DND-41 (cell line): Measurements from ENCODE around the gene LHCGR.

Experiments
- ATAC-seq: fragments of 200-7000 bp; cut with Tn5 transposase; 3 replicates; pipeline ENCODE4 v1.9.1; 2021; ENCODE audit warnings: low read depth; ENCODE audit not compliant: insufficient read depth
- DNase-seq: peaks from one replicate; pipeline ENCODE4 v3.0.0-alpha.2; 2020
- H2AFZ ChIP-seq: 2 replicates; pipeline ENCODE4 v1.6.0; 2012; ENCODE audit warnings: low read depth, low read length
- H3K27ac ChIP-seq: 2 replicates; pipeline ENCODE4 v1.5.1; 2012; ENCODE audit warnings: low read length, inconsistent platforms
- H3K27me3 ChIP-seq: fragments of 200-600 bp; sonication (generic); 2 replicates; pipeline ENCODE4 v1.6.0; 2012; ENCODE audit warnings: low read length, mild to moderate bottlenecking, inconsistent platforms; ENCODE audit not compliant: insufficient read depth, poor library complexity
- H3K36me3 ChIP-seq: 2 replicates; pipeline ENCODE4 v1.5.1; 2012; ENCODE audit warnings: low read length, inconsistent platforms; ENCODE audit not compliant: insufficient read depth
- H3K4me1 ChIP-seq: 2 replicates; pipeline ENCODE4 v1.5.1; 2012; ENCODE audit warnings: mild to moderate bottlenecking, low read length; ENCODE audit not compliant: insufficient read depth
- H3K4me2 ChIP-seq: 2 replicates; pipeline ENCODE4 v1.6.0; 2012; ENCODE audit warnings: mild to moderate bottlenecking, moderate library complexity, low read length, inconsistent platforms; ENCODE audit not compliant: insufficient read depth
- H3K4me3 ChIP-seq, 2 experiments: fragments of 200-600 bp in 1 of 2; shearing (Covaris generic) in 1 of 2; 2 replicates each; pipeline ENCODE4 v1.5.1; 2012 to 2016; ENCODE audit warnings: inconsistent platforms in 2 of 2, low read length in 2 of 2, mild to moderate bottlenecking in 2 of 2, low read depth in 1 of 2, moderate library complexity in 1 of 2
- H3K79me2 ChIP-seq: 2 replicates; pipeline ENCODE4 v1.6.0; 2012; ENCODE audit warnings: low read length, inconsistent platforms; ENCODE audit not compliant: insufficient read depth
- H3K9ac ChIP-seq: 2 replicates; pipeline ENCODE4 v1.6.0; 2012; ENCODE audit warnings: low read depth, mild to moderate bottlenecking, inconsistent platforms, low read length, moderate library complexity
- H3K9me3 ChIP-seq: 2 replicates; pipeline ENCODE4 v1.5.1; 2012; ENCODE audit warnings: low read length, moderate library complexity, mild to moderate bottlenecking, inconsistent platforms; ENCODE audit not compliant: insufficient read depth, severe bottlenecking
- H4K20me1 ChIP-seq: 2 replicates; pipeline ENCODE4 v1.6.0; 2012; ENCODE audit warnings: low read length; ENCODE audit not compliant: insufficient read depth
- CTCF ChIP-seq: IDR thresholded peaks from 2 replicates; pipeline ENCODE4 v1.5.1; 2012; ENCODE audit warnings: borderline replicate concordance, low read length, moderate library complexity, mild to moderate bottlenecking; ENCODE audit not compliant: poor library complexity, severe bottlenecking; ENCODE audit errors: extremely low read depth
- EZH2 ChIP-seq: IDR thresholded peaks from 3 replicates; pipeline ENCODE4 v1.6.1; 2012; ENCODE audit warnings: borderline replicate concordance, low read depth, mild to moderate bottlenecking, moderate library complexity, low read length, inconsistent platforms; ENCODE audit not compliant: severe bottlenecking

Gene LHCGR

GRCh38 chr2:48738806-48739205 lies 16.7 kb downstream of the LHCGR start:
- TF ChIP-seq EZH2 (no peak), CTCF (no peak)
- H3K4me3 ChIP-seq: no peak overlapping the region
- no peaks in the 10 kb centered on the region for H3K9me3 ChIP-seq
- no peaks in the 10 kb centered on the region for H3K36me3 ChIP-seq
- H3K79me2 ChIP-seq: no peaks in the 10 kb centered on the region
- H3K4me1 ChIP-seq: no peaks in the 10 kb centered on the region
- DNase-seq: no peak
- H3K27ac ChIP-seq: no peak overlapping the region
- no peak for ATAC-seq
- no peak overlapping the region for H3K4me2 ChIP-seq
- H3K27me3 ChIP-seq: no peaks in the 10 kb centered on the region
- no peak overlapping the region for H2AFZ ChIP-seq
- H3K9ac ChIP-seq: no peak overlapping the region
- no peaks in the 10 kb centered on the region for H4K20me1 ChIP-seq

- Histone ChIP-seq H2AFZ (no peak overlapping the region), H3K4me3 (no peak overlapping the region), H3K79me2 (no peaks in the 10 kb centered on the region), H3K27me3 (peaks cover 6% of the 10 kb centered on the region), H3K27ac (no peak overlapping the region), H3K4me1 (no peaks in the 10 kb centered on the region), H3K36me3 (no peaks in the 10 kb centered on the region), H3K9me3 (no peaks in the 10 kb centered on the region), H3K4me2 (no peak overlapping the region), H3K9ac (no peak overlapping the region), H4K20me1 (no peaks in the 10 kb centered on the region)
- no peak for DNase-seq
- TF ChIP-seq CTCF (no peak), EZH2 (no peak)
- ATAC-seq: no peak
Measured at GRCh38 chr2:48736251-48736650, 19.3 kb downstream of the LHCGR start.

GRCh38 chr2:48734576-48735303 lies 20.8 kb downstream of the LHCGR start:
- no peak for TF ChIP-seq EZH2
- no peak for TF ChIP-seq CTCF
- no peak for DNase-seq
- Histone ChIP-seq H3K4me2 (no peak overlapping the region), H3K27me3 (peaks cover 6% of the 10 kb centered on the region), H3K27ac (no peak overlapping the region), H3K9me3 (no peaks in the 10 kb centered on the region), H3K36me3 (no peaks in the 10 kb centered on the region), H3K9ac (no peak overlapping the region), H3K4me1 (no peaks in the 10 kb centered on the region), H4K20me1 (no peaks in the 10 kb centered on the region), H2AFZ (no peak overlapping the region), H3K79me2 (no peaks in the 10 kb centered on the region), H3K4me3 (no peak overlapping the region)
- no peak for ATAC-seq

- H3K9ac ChIP-seq: no peak overlapping the region
- TF ChIP-seq EZH2 (no peak), CTCF (no peak)
- no peak overlapping the region for H2AFZ ChIP-seq
- no peaks in the 10 kb centered on the region for H3K9me3 ChIP-seq
- ATAC-seq (no peak), DNase-seq (no peak)
- H3K79me2 ChIP-seq: no peaks in the 10 kb centered on the region
- H3K27me3 ChIP-seq: peaks cover 6% of the 10 kb centered on the region
- H3K4me1 ChIP-seq: no peaks in the 10 kb centered on the region
- no peak overlapping the region for H3K4me3 ChIP-seq
- H4K20me1 ChIP-seq: no peaks in the 10 kb centered on the region
- H3K27ac ChIP-seq: no peak overlapping the region
- no peaks in the 10 kb centered on the region for H3K36me3 ChIP-seq
- no peak overlapping the region for H3K4me2 ChIP-seq
Measured at GRCh38 chr2:48733067-48733503, 22.4 kb downstream of the LHCGR start.
